ENCODE data around the gene YWHAB. TPM values are rescaled to one million over a fixed set of nuclear protein-coding genes. Genes with fewer than 3 reads are reported as not detected.

The YWHAB gene
- total RNA-seq, 1 experiment from 2014 or later = 267 TPM

DNA sequence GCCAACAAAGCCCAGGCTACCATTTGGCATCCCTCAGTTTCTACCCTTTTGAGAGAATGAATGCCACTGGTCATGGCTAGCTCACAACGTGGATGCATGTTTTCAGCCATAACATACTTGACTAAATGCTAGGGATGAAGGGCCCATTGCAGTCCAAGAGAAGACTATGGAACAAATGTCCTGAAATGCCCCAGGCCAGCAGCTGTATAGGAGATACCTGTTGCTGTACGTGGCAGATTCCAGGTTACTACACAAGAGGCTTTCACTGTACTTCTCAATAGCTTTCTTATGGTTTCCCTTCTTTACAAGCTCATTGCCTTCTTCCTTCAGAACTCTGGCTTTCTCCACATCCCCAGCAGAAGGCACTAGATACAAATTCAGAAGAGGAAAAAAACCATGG lies 63.0 kb downstream of the YWHAB start:
- Histone ChIP-seq H3K4me3 (ENCODE audit: low read depth in 2 of 2, low read length in 2 of 2) (no peak overlapping the region), H3K36me3 (ENCODE audit: control insufficient read depth, insufficient read depth, low read length) (peaks cover 61% of the 10 kb centered on the region)
- POLR2A ChIA-PET = no interaction called here

DNA sequence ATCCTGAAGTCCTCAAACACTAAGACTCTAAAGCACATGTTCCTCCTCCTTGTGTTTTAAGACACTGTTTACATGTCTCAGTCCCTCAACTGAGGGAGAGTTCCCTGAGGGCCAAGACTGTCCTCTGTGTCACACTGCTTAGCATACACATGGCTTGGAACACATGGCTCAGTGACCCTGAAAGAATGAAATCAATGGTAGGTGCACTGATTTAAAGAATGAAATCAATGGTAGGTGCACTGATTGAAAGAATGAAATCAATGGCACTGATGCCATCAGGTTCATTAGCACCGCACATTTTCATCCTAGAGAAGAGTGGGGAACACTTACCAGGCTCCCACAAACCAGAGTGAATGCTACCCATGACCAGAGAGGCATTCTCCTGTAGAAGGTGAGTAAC lies 64.9 kb downstream of the YWHAB start:
- Histone ChIP-seq H3K36me3 (ENCODE audit: control insufficient read depth, insufficient read depth, low read length) (peaks cover 55% of the 10 kb centered on the region), H3K27me3 (ENCODE audit: control insufficient read depth, insufficient read depth, low read length) (no peaks in the 10 kb centered on the region), H3K4me1 (ENCODE audit: control insufficient read depth, insufficient read depth, low read length) (no peaks in the 10 kb centered on the region), H3K27ac (ENCODE audit: low read length) (no peak overlapping the region), H3K4me3 (ENCODE audit: low read depth in 2 of 2, low read length in 2 of 2) (no peak overlapping the region), H3K9me3 (ENCODE audit: control insufficient read depth, insufficient read depth, low read depth, low read length) (no peaks in the 10 kb centered on the region)
- intact Hi-C loops (cut with micrococcal nuclease; ENCODE audit: unreplicated experiment) (no loop called here), in situ Hi-C loops (cut with HindIII; ENCODE audit: low pct_unique_long_range_greater_than_20kb, low sequenced_read_pairs) (no loop called here)
- TF ChIP-seq REST (IDR thresholded peaks at IDR 0.05; ENCODE audit: insufficient read depth in 1 of 2, low read depth in 2 of 2, low read length in 1 of 2) (no peak), TCF7L2 (IDR thresholded peaks at IDR 0.05; ENCODE audit: low read depth, low read length) (no peak), CTCF (IDR thresholded peaks at IDR 0.05) (no peak), POLR2AphosphoS5 (IDR thresholded peaks at IDR 0.05; ENCODE audit: low read depth, low read length) (no peak), SIN3A (IDR thresholded peaks at IDR 0.05; ENCODE audit: borderline replicate concordance, insufficient read depth, low read depth, low read length) (no peak)
- no peak for ATAC-seq
- DNase-seq (ENCODE audit: low read depth, low spot score) = no peak
- ChIA-PET POLR2A (no interaction called here), CTCF (no interaction called here)
- BruUV-seq (replicated peaks) = no TSS peak

More for the DNA sequence above, 63.0 kb downstream of the YWHAB start:
- BruUV-seq (replicated peaks) = no TSS peak
- CTCF ChIA-PET = no interaction called here
- ATAC-seq (no peak), DNase-seq (ENCODE audit: low read depth, low spot score) (no peak)
- Histone ChIP-seq H3K27ac (ENCODE audit: low read length) (no peak overlapping the region), H3K4me1 (ENCODE audit: control insufficient read depth, insufficient read depth, low read length) (no peaks in the 10 kb centered on the region), H3K27me3 (ENCODE audit: control insufficient read depth, insufficient read depth, low read length) (no peaks in the 10 kb centered on the region), H3K9me3 (ENCODE audit: control insufficient read depth, insufficient read depth, low read depth, low read length) (no peaks in the 10 kb centered on the region)
- in situ Hi-C loops (cut with HindIII; ENCODE audit: low pct_unique_long_range_greater_than_20kb, low sequenced_read_pairs) (no loop called here), intact Hi-C loops (cut with micrococcal nuclease; ENCODE audit: unreplicated experiment) (no loop called here)
- TF ChIP-seq CTCF (IDR thresholded peaks at IDR 0.05) = no peak

- CTCF ChIA-PET = no interaction called here
- Histone ChIP-seq H3K4me1 (ENCODE audit: control insufficient read depth, insufficient read depth, low read length) (no peaks in the 10 kb centered on the region), H3K4me3 (ENCODE audit: low read depth in 2 of 2, low read length in 2 of 2) (no peak overlapping the region), H3K9me3 (ENCODE audit: control insufficient read depth, insufficient read depth, low read depth, low read length) (no peaks in the 10 kb centered on the region), H3K27ac (ENCODE audit: low read length) (no peak overlapping the region), H3K27me3 (ENCODE audit: control insufficient read depth, insufficient read depth, low read length) (no peaks in the 10 kb centered on the region), H3K36me3 (ENCODE audit: control insufficient read depth, insufficient read depth, low read length) (peaks cover 48% of the 10 kb centered on the region)
- in situ Hi-C loops (cut with HindIII; ENCODE audit: low pct_unique_long_range_greater_than_20kb, low sequenced_read_pairs) (no loop called here), intact Hi-C loops (cut with micrococcal nuclease; ENCODE audit: unreplicated experiment) (no loop called here)
- ATAC-seq (no peak), DNase-seq (ENCODE audit: low read depth, low spot score) (no peak)
- BruUV-seq (replicated peaks) = no TSS peak
- POLR2A ChIA-PET = interaction anchor here (0.5 kb wide), 1 partner anchor 125 kb away, joined by 8 read pairs; no protein-coding TSS in a partner anchor
- TF ChIP-seq SIN3A (IDR thresholded peaks at IDR 0.05; ENCODE audit: borderline replicate concordance, insufficient read depth, low read depth, low read length) = no peak
- no peak for TF ChIP-seq POLR2AphosphoS5 (IDR thresholded peaks at IDR 0.05; ENCODE audit: low read depth, low read length)
- no peak for TF ChIP-seq CTCF (IDR thresholded peaks at IDR 0.05)
- no peak for TF ChIP-seq TCF7L2 (IDR thresholded peaks at IDR 0.05; ENCODE audit: low read depth, low read length)
- TF ChIP-seq REST (IDR thresholded peaks at IDR 0.05; ENCODE audit: insufficient read depth in 1 of 2, low read depth in 2 of 2, low read length in 1 of 2) = no peak
Observed at GRCh38 chr20:44952731-44953130, 67.2 kb downstream of the YWHAB start.
